NCI-H345 treated with DMSO at 0.1 percent for 48 hours (cell line): Measurements from ENCODE around the gene GPR146.
"Not testable (repeated sequence)": the region's sequence is repeated elsewhere in the genome, so short reads cannot be mapped to it uniquely, and the experiment has no call there.

ENCODE experiments used
- DNase-seq: peaks from one replicate; lab custom pipeline; 2025; ENCODE audit not compliant: unreplicated experiment; lab: John Stamatoyannopoulos, UW

GPR146 gene, protein sequence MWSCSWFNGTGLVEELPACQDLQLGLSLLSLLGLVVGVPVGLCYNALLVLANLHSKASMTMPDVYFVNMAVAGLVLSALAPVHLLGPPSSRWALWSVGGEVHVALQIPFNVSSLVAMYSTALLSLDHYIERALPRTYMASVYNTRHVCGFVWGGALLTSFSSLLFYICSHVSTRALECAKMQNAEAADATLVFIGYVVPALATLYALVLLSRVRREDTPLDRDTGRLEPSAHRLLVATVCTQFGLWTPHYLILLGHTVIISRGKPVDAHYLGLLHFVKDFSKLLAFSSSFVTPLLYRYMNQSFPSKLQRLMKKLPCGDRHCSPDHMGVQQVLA

DNA sequence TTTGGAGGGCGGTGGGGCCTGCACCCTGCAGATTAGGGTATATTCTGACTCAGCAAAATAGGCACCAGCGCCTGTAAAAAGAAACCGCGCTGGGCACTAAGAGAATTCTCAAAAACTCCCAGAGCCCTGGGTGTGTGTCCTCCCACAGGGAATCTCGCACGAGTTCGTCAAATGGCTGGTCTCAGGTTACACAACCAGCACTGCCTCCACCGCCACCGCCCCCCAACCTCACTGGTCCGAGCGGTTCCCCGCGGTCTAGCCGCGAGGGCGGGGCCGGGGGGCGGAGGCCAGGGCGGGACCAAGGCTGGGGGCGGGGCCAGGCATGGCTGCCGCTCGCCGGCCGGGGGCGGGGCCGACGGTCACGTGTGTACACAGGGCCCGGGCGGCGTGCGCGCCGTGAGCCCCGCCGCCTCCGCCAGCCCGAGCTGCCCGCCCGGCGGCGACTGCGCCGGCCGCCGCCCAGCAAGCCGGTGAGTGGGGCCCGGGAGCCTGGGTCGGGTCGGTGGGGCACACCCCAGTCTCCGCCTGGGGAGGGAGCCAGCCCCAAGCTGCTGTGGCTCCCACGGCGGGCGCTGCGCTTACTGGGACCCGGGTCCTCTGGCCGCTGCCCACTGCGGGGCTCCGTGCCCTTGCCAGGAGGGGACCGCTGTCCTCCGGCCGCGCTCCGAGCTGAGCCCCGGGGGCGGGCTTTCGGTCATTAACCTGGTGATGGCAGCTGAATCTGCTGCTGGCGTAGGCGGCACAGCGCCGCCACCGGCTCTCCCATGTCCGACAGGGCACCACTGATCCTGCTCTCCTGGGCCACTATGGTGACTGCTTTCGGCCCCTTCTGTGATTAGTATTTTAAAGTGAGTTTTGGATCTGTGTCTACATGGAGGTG is at the start of gene GPR146:
TSS of gene GPR146 (plus strand) at position 358 of the 880 bp plus-strand sequence. CDS start 12,970 bp downstream, outside the sequence.
- DNase-seq = peak; percentile 79

DNA sequence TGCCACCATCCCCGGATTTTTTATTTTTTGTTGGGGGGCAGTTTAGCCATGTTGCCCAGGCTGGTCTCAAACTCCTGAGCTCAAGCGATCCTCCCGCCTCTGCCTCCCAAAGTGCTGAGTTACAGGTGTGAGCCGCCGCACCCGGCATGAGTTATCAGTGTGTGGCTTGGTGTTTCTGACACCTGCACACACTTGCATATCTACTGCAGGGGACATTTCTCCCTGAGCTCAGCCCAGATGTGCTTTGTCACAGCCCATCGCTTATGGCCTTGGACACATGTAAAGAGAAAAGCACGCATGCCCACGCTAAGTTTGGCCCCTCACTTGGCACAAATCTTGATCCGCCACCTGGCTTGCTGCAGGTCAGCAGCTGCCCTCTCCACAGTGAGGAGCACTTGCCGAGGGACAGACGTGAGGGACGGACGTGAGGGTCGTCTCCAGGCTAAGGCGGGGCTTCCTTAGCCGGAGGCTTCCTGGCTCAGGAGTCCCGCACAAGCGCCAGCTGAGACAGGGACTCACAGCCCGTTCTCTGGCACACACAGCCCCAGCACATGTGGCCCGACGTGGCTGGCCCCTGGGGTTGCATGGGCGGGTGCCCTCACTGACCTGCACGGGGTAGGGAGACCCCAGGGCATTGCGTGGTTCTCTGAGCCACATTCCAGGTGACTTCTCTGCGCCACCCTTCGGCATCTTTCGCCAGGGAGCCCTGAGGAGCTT is 49.6 kb upstream of the GPR146 start:
- no peak for DNase-seq

DNA sequence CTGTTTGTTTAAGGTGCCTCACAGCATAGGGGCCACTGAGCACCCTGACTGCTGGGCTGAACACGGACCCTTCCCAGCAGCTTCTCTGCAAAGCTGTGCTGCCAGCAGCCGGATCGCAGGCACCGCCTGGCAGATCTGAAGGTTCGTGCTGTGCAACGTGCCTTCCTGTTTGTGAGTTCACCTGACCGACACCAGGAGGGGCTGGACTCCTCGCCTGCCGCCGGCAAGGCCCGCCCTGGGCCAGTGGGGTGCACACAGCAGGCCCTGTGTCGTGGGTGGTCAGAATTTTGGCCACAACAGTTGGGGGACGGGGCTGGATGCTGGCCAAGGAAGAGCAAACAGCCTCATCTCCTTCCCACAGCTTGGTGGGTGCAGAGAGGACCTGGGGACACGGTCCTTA is 48.8 kb upstream of the GPR146 start:
- no peak for DNase-seq

DNA sequence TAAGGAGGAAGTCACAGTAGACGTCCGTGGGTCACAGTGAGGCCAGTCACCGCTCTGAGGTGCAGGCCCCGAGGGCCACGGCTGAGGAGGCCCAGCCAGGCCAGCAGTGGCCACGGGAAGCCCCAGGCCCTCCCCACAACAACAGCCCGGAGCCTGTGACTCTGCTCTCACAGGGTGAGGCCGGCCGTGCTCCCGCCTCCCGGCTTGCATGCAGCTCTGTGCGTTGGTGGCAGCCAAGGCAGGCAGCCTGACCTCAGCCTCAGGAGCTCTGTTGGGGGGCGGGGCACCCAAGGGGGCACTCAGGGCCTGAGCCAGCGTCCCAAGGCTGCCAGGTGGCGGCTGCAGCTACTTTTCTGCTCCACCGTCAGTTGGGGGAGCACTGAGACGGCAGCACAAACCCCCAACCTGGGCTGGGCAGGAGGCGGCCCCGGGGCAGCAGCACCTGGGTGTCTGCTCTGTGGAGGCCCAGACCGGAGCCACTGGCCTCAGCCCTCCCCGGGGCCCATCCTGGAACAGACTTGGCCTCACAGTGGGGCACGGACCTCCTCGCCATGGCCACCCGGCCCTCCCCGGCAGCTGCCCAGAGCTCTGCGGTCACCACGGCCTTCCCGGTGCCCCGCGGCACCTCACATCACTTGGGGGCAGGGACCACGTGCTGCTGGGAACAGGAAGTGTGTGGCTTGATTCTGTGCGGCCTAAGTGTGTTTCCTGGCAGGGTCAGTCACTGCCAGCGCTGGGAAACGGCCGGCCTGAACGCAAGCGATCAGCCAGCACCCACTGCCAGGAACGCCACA is 48.1 kb upstream of the GPR146 start:
- no peak for DNase-seq

DNA sequence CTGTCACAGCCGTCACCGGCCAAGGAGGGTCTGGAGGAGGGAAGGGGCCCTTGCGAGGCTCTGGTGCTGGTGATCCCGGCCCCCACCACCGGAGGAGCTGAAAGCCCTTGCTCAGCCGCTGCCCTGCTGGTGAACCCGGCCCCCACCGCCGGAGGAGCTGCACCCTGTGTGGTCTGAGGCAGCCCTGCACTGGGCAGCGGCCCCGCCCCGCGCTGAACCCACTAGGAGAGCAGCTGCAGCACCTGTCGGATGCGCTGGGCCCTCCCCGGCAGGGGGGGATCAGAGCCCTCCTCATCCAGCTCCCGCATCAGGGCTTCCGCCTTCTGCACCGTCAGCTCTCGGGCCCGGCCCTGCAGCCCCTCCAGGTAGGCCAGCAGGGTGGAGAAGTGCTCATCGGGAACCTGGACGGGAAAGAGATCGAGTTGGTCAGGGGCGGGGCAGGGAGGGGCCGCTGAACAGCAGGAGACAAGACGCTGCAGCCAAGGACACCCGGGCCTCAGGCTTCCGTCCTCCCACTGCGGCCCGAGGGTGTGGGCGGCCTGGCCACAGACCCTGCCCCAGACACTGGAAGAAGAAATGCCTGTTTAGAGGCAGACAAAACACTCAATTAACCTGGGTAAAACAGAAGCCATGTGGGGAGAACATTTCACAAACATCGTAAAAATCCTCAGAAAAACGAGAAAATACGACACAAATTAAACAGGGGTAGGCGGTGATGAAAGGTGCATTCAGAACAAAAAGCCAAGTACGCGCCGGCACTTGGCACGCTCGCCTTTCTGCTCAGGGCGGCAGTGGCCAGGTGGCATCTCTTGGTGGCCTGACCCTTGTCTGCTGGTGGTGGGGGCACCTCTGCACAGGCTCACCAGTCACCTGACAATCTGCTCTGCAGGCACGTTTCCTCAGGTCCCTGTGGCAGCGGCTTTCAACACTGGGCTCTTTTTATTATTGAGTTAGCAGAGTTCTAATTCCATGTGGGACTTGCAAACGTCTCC is 46.6 kb upstream of the GPR146 start:
- no peak for DNase-seq

DNA sequence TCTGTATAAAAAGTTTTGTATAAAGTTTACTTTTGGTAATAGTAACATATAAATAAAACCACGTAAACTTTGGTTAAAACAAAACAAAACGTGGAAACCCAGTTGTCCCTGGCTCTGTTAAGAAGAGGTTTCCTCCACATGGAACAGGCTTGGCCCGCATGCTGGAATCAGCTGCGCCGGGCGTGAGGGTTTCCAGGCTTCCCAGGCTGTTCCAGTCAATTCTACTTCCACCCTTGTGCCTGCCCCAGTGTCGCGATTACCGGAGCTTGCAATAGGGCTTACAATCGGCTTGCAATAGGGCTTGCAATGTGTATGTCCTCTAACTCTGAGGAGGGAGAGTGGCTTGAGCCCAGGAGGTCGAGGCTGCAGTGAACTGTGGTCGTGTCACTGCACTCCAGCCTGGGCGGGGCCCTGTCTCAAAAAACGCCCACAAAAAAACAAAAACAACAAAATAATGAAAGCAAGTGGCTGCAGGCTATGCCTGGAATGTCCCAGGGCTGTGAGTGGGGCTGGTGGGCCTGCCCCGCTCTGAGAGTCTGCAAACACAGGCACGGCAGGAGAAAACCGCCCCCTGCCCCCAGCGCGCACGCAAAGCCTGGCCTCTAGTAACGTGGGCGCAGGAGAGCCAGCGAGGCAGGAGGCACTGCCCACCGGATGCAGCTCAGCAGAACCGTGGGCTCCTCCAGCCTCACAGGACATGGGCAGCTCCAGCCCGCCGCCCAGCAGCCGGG is 45.0 kb upstream of the GPR146 start:
- no peak for DNase-seq

DNA sequence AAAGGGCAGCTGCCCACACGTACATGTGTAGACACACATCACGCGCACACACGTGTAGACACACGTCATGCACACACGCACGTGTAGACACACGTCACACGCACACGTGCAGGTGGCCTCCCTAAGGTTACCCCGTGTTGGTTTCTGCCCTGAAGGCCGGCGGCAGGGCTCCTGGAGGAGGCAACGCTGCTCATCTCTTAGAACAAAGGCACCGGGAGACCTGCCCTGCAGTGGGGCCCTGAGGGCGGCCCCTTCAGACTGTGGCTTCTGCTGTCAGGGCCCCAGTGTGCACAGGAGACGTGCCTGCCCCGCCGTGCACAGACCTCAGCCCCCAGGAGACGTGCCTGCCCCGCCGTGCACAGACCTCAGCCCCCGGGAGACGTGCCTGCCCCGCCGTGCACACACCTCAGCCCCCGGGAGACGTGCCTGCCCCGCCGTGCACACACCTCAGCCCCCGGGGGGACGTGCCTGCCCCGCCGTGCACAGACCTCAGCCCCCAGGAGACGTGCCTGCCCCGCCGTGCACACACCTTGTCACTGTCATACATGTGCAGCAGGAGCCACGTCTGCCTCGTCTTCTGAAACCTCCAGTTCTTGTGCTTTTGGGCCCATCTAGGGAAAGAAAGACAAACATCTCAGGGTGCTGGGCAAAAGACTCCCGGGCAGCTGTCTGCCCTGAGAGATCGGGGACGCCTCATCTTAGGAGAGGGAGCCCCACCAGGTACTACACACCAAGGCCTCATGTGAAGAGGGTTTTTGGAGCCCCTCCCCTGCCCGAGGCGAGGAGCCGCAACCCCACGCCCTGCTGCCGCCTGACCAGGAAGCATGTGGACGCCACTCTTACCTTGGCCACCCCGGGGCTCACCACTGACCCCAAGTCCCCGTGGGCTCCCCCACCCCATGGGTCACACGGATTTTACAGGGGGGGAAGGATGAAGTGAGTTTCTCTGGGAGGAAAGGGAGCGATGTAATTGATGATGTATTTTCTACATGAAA is 44.1 kb upstream of the GPR146 start:
- DNase-seq = no peak

DNA sequence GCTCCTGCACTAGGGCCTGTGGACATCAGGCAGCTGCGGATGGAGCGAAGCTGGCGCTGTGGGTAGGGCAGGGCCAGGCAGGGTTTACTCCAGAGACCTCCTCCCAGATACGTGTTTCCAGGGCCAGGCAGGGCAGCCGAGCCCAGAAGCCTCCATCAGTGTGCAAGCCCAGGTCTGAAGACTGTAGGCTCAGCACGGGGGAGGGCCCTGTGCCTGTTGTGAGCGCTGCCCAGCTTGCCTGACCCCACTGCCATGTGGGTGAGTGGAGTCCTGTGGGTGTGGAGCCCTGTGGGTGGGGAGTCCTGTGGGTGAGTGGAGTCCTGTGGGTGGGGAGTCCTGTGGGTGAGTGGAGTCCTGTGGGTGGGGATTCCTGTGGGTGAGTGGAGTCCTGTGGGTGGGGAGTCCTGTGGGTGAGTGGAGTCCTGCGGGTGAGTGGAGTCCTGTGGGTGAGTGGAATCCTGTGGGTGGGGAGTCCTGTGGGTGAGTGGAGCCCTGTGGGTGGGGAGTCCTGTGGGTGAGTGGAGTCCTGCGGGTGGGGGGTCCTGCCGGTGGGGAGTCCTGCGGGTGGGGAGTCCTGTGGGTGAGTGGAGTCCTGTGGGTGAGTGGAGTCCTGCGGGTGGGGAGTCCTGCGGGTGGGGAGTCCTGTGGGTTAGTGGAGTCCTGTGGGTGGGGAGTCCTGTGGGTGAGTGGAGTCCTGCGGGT is 43.1 kb upstream of the GPR146 start:
- not testable (repeated sequence) for DNase-seq

DNA sequence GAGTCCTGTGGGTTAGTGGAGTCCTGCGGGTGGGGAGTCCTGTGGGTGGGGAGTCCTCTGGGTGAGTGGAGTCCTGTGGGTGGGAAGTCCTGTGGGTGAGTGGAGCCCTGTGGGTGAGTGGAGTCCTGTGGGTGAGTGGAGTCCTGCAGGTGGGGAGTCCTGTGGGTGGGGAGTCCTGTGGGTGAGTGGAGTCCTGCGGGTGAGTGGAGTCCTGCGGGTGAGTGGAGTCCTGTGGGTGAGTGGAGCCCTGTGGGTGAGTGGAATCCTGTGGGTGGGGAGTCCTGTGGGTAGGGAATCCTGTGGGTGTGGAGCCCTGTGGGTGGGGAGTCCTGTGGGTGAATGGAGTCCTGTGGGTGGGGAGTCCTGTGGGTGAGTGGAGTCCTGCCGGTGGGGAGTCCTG is 42.3 kb upstream of the GPR146 start:
- DNase-seq = not testable (repeated sequence)

DNA sequence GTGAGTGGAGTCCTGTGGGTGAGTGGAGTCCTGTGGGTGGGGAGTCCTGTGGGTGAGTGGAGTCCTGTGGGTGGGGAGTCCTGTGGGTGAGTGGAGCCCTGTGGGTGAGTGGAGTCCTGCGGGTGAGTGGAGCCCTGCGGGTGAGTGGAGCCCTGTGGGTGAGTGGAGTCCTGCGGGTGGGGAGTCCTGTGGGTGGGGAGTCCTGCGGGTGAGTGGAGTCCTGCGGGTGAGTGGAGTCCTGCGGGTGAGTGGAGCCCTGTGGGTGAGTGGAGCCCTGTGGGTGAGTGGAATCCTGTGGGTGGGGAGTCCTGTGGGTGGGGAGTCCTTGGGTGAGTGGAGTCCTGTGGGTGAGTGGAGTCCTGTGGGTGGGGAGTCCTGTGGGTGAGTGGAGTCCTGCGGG is 41.9 kb upstream of the GPR146 start:
- DNase-seq = not testable (repeated sequence)

DNA sequence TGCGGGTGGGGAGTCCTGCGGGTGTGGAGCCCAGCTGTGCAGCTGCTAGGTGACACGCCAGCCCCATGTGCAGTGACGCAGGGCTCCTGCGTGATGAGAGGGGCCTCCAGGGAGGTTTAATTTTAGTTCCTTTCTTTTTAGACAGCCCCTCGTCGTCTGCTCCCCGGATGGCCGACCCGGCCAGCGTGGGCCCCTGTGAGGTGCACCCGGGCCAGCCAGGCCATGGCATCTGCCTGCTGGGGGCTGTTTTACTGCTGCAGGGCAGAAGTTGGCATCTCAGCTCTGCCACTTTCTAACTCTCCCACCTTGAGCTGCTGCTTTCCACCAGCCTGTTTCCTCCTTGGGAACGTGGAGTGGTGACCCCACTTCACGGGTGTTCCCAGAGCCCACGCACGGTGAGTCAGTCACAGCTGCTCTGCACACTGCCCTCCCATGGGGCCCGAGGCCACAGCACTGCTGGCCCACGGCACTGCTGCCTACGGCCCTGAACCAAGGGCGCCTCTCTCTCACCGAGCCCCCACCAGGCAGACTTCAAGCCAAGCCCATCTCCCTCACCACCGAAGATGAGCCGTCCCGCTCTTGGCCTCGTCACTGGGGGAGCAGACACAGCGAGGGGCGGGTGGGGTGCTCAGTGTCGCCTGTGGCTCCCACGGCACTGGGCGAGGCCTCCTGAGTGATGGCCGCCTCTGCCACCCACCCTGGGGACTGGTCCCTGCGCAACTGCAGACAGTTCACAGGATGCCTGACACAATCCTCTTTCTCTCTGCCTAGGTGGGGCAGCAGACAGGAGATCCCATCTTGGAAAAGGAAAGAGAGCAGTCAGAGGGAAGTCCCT is 40.1 kb upstream of the GPR146 start:
- no peak for DNase-seq

DNA sequence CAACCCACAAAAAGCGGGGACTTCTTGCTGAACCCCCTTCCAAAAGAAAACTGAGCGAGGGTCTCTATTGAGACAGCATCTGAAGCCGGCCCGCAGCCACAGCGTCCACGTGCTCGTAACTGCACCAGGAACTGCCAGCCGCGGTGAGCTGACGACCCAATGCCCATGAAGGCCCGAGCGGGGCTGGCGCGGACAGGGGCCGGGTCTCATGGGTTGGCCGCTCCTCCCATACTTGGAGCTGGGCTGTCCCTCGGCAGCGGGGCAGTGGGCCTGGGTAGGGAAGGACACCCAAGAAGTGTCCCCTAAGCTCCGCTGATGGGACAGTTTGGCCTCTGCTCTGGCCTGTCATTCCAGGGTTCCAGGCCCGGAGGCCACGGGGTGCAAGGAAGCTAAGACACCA is 39.0 kb upstream of the GPR146 start:
- no peak for DNase-seq

DNA sequence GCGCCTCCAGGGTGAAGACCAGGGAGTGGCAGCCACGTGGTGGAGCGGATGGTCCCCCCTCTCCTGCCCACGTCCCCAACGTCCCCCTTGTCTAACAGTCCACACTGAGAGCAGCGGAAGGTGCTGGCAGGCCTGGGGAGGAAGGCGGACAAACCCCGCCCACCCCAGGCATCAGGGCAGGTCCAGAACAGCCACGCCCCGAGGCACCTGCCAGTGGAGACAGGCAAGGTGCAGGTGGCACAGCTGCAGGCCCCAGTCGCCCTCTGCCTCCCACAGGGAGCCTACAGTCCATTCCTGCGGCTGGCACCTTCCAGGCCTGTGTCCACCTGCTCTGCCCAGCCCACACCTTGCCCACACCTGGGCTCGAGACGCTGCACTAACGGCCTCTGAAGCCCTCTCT is 36.4 kb upstream of the GPR146 start:
- no peak for DNase-seq

DNA sequence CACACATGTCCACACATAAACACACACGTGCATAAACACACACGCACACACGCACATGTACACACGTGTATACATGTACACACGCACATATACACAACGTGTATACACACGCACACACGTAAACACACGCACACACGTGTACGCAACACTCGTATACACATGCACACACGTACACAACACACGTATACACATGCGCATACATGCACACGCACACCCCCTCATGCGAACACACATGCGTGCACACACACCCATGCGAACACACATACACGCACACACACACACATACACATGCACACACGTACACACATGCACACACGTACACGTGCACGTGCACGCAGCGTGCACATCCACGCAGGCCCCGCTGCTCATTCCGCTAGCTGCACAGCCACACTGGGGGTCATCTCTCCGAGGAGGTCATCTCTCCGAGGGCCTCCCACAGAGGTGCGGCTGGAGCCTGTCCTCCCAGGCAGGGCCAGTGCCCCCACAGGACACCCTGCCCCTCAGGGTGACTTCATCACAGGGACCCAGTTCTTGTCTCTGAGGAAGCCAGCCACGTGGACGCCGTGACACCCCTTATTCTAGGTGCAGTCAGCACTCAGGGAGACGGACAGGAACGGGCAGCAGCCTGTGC is 35.5 kb upstream of the GPR146 start:
- DNase-seq = no peak

DNA sequence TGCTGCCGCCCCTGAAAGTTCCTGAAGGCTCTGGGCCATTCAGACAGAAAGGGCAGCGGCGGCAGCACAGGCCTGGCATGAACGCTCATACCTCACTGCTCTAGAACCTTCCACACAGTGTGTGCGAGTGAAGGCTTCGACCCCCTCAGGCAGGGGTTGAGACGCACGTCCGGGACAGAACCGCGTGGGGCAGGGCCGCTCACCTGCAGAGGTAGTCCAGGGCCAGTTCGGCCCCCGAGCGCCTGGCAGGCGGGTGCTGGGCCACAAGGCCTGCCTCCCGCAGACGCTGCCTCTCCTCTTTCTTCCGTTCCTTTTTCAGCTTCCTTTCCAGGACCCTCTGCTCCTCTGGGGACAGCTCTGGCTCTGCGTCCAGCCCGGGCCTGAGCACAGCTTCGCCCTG is 34.6 kb upstream of the GPR146 start:
- no peak for DNase-seq

DNA sequence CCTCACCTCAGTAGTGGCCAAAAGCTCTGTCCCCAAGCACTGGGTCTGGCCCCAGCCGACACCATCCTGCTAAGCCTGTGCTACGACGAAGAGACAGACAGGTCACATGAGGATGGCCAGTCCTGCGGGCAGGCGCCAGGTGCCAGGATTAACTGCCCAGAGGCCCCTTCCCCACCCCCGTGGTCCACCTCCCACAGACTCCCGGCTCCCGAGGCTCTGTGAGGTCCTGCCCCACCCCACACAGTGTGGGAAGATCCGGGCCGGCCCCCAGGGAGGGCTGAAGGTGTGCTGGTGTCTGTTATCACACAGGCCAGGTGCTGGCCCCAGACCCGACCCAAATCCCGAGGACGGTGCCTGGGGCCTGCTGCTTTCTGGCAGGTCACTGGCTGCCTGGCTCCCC is 34.1 kb upstream of the GPR146 start:
- DNase-seq = no peak
